GM20000 (cell line): Measurements from ENCODE around the gene BFSP2.

Experiments used
- DNase-seq: peaks from one replicate; pipeline ENCODE4 v3.0.0; 2012; ENCODE audit warnings: low spot score
- TF ChIP-seq, protein P1 (sequence below): IDR thresholded peaks from 2 replicates; pipeline ENCODE4 v1.5.1; 2012; ENCODE audit warnings: mild to moderate bottlenecking, control low read depth; ENCODE audit errors: extremely low read depth, missing control alignments

The BFSP2 gene

DNA sequence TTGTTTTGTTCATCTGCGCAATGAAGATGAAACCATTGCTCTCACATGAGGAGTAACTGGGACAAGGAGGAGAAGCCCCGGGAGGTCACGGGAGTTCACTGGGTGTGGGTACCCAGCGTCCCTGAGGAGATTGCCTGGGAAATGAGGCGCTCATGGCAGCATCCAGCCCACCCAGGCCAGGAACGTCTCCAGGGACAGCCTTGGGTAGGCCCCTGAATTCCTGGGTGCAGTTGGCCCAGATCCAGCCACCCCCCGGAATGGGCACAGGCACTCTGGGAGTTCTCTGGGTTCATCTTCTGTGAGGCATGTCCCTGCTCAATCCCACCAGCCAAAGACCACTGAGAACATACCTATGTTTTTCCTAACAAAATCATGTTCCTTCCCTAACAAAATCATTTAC is 18.5 kb downstream of the BFSP2 start:
- DNase-seq, result no peak

DNA sequence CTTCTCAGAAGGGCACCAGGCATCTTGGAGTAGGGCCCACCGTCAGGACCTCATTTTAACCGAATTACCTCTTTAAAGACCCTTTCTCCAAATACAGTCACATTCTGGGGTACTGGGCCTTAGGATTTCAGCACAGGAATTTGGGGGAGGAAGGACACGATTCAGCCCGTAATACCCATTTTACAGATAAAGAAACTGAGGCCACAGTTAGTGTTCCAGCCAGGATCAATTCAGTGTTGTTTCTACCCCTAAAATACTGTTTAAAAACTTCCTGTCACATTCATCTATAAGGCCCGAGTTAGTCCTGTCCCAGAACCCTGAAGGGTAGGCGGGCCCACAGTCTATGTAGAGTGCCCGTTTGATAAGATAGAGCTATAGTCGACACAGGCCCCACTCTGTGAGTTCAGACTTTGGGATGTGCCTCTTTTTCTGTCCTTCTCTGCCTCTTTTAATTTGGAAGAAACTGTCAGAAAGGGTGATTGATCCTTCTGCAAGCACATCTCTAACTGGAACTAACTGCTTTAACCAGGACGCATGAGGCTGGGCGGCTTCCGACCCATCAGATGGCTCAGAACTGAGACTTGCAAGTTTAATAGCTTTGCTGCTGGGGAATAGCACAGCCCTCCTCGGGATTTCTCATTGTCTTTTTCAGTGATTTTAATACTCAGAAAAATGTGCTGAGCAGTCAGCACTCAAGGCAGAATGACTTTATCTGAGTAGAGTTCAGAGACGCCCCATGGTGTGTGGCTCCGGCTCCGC is 19.5 kb downstream of the BFSP2 start:
- TF ChIP-seq, protein P1, sequence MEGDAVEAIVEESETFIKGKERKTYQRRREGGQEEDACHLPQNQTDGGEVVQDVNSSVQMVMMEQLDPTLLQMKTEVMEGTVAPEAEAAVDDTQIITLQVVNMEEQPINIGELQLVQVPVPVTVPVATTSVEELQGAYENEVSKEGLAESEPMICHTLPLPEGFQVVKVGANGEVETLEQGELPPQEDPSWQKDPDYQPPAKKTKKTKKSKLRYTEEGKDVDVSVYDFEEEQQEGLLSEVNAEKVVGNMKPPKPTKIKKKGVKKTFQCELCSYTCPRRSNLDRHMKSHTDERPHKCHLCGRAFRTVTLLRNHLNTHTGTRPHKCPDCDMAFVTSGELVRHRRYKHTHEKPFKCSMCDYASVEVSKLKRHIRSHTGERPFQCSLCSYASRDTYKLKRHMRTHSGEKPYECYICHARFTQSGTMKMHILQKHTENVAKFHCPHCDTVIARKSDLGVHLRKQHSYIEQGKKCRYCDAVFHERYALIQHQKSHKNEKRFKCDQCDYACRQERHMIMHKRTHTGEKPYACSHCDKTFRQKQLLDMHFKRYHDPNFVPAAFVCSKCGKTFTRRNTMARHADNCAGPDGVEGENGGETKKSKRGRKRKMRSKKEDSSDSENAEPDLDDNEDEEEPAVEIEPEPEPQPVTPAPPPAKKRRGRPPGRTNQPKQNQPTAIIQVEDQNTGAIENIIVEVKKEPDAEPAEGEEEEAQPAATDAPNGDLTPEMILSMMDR, result no peak
- no peak for DNase-seq

More for the DNA sequence above, 18.5 kb downstream of the BFSP2 start:
- TF ChIP-seq, protein P1, result no peak

DNA sequence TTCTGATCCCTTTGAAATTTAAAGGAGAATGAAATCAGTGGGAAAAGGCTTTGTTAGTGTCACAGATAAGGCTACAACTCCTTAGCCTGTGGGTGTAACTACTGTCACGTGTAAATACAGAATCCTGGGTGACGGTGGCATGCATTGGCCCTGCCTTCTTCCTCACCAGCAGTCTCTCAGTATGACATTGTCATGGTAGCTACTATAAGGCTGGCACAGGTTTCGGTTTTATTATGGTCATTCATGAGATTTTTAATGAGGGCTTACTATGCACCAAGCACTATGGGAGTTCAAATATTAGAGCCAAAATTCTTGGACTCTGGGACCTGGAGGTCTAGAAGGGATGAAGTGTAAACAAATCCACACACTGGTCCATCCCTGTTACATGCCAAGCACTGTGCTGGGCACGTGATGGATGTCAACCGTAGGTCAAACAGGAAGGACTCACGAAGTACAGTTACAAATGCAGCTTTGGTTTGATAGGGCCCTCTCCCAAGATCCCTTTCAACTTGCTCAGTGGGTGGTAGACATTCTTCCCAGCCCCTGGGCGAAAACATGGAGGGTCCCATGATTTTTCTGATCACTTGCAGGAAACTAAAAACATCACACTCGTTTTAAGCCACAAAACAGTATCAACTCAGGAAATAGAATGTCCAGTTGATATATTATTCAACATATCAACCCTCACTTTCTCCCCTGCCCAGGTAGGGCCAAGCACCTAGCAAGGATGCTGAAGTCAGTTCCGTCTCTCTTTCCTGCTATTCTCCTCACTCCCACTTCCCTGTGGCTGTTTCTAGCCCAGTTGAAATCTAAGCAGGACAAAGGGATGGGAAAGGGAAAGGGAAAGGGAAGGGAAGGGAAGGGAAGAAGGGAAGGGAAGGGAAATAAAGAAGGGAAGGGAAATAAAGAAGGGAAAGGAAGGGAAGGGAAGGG is 25.3 kb downstream of the BFSP2 start:
- TF ChIP-seq, protein P1, result no peak
- no peak for DNase-seq

DNA sequence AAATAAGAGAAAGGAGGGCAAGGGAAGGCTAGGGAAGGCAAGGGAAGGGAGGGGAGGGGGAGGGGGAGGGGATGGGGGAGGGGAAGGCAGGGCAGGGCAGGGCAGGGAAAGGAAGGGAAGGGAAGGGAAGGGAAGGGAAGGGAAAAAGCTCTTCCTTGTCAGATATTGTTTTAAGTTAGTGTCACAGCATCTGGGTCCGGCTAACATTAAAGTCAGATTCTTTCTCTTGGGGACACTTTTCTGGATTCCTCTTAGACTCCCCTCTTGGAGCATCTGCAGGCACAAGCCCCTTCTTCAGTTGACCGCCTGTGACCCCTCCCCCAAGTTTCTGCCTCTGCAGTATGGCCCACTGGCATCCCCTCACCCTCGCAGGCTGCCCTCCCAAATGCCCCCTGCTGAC is 26.0 kb downstream of the BFSP2 start:
- TF ChIP-seq, protein P1, result no peak
- no peak for DNase-seq

DNA sequence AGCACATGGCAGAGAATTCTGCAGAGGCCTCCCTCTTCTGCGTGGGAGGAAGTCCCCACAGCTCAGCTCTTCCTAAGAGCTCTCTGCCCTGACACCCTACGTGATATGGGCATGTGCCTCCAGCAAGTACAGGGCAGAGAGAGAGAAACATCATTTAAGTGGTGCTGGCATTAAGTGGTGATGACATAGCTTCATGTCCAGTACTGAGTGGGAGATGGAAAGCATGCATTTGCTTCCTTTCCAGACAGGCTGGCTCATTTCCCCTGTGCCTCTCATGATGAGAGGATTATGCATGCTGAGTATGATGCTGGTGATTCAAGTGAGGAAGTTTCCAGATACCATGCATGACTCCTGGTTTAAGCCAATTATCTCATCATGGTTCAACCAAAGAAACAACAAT is 26.9 kb downstream of the BFSP2 start:
- TF ChIP-seq, protein P1, result no peak
- DNase-seq, result no peak

DNA sequence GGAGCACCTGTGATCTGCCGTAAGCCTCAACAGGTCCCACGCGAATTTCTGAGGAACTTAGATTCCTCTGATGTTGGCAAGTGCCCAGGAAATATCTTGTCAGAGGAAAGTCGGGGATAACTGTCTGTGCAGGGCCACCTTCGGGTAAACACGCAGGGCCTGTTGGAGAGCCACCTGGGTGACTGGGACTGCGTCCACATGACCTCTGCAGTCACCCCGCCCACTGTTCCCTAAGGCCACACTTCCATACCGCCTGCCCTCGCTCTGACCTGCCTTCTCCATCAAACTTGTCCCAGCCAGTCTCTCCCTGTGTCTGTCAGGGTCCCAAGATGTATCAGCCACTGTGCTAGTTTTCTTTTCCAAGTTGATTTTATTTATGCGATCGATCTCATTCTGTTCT is 28.7 kb downstream of the BFSP2 start:
- TF ChIP-seq, protein P1, result no peak
- no peak for DNase-seq

DNA sequence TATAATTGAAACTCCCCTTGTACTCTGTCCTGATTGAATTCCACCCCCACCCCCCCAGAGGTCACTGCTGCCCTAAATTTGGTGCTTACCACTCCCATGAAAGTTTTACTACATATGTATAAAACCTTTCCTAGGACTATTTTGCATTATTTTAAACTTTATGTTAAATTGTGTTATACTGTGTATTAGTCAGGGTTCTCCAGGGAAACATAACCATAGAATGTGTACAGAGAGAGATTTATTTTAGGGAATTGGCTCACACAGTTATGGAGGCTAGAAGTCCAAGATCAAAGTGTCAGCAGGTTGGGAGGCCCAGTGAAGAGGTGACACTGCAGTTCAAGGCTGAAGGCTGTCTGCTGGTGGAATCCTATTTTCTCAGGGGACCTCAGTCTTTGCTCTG is 29.2 kb downstream of the BFSP2 start:
- TF ChIP-seq, protein P1, result no peak
- DNase-seq, result no peak
